ENCODE results near the gene STXBP6. TPM values are rescaled to one million over a fixed set of nuclear protein-coding genes. Genes with fewer than 3 reads are reported as not detected.

Gene STXBP6
- total RNA-seq, 1 donor, result not detected

- H3K4me3 ChIP-seq (ENCODE audit: low read length), result no peak overlapping the region
- no peaks in the 10 kb centered on the region for H3K27me3 ChIP-seq (ENCODE audit: insufficient read depth, low read length)
- H3K9me3 ChIP-seq (ENCODE audit: low read depth, low read length), result no peaks in the 10 kb centered on the region
- H3K4me1 ChIP-seq (ENCODE audit: insufficient read depth, low read length), result no peaks in the 10 kb centered on the region
Measured at GRCh38 chr14:24920265-24921075, 129.5 kb downstream of the STXBP6 start.

GRCh38 chr14:24918822-24919221 lies 131.1 kb downstream of the STXBP6 start:
- Histone ChIP-seq H3K9me3 (ENCODE audit: low read depth, low read length) (no peaks in the 10 kb centered on the region), H3K4me3 (ENCODE audit: low read length) (no peak overlapping the region), H3K4me1 (ENCODE audit: insufficient read depth, low read length) (no peaks in the 10 kb centered on the region), H3K27me3 (ENCODE audit: insufficient read depth, low read length) (no peaks in the 10 kb centered on the region)

- Histone ChIP-seq H3K9me3 (ENCODE audit: low read depth, low read length) (no peaks in the 10 kb centered on the region), H3K4me3 (ENCODE audit: low read length) (no peak overlapping the region), H3K27me3 (ENCODE audit: insufficient read depth, low read length) (no peaks in the 10 kb centered on the region), H3K4me1 (ENCODE audit: insufficient read depth, low read length) (peaks cover 8% of the 10 kb centered on the region)
Measured at GRCh38 chr14:24915958-24916595, 133.9 kb downstream of the STXBP6 start.

- no peaks in the 10 kb centered on the region for H3K9me3 ChIP-seq (ENCODE audit: low read depth, low read length)
- H3K27me3 ChIP-seq (ENCODE audit: insufficient read depth, low read length), result no peaks in the 10 kb centered on the region
- H3K4me3 ChIP-seq (ENCODE audit: low read length), result no peak overlapping the region
- H3K4me1 ChIP-seq (ENCODE audit: insufficient read depth, low read length), result peaks cover 13% of the 10 kb centered on the region
Measured at GRCh38 chr14:24915403-24915921, 134.5 kb downstream of the STXBP6 start.

- Histone ChIP-seq H3K4me1 (ENCODE audit: insufficient read depth, low read length) (peaks cover 14% of the 10 kb centered on the region), H3K27me3 (ENCODE audit: insufficient read depth, low read length) (no peaks in the 10 kb centered on the region), H3K9me3 (ENCODE audit: low read depth, low read length) (no peaks in the 10 kb centered on the region), H3K4me3 (ENCODE audit: low read length) (no peak overlapping the region)
Measured at GRCh38 chr14:24913746-24914145, 136.2 kb downstream of the STXBP6 start.

GRCh38 chr14:24913021-24913420 lies 136.9 kb downstream of the STXBP6 start:
- Histone ChIP-seq H3K4me1 (ENCODE audit: insufficient read depth, low read length) (peaks cover 22% of the 10 kb centered on the region), H3K9me3 (ENCODE audit: low read depth, low read length) (no peaks in the 10 kb centered on the region), H3K27me3 (ENCODE audit: insufficient read depth, low read length) (no peaks in the 10 kb centered on the region), H3K4me3 (ENCODE audit: low read length) (no peak overlapping the region)

GRCh38 chr14:24911324-24912109 lies 138.4 kb downstream of the STXBP6 start:
- Histone ChIP-seq H3K4me3 (ENCODE audit: low read length) (no peak overlapping the region), H3K9me3 (ENCODE audit: low read depth, low read length) (no peaks in the 10 kb centered on the region), H3K4me1 (ENCODE audit: insufficient read depth, low read length) (peaks cover 26% of the 10 kb centered on the region), H3K27me3 (ENCODE audit: insufficient read depth, low read length) (no peaks in the 10 kb centered on the region)

- Histone ChIP-seq H3K9me3 (ENCODE audit: low read depth, low read length) (no peaks in the 10 kb centered on the region), H3K27me3 (ENCODE audit: insufficient read depth, low read length) (no peaks in the 10 kb centered on the region), H3K4me1 (ENCODE audit: insufficient read depth, low read length) (peaks cover 26% of the 10 kb centered on the region), H3K4me3 (ENCODE audit: low read length) (no peak overlapping the region)
Measured at GRCh38 chr14:24910408-24910986, 139.4 kb downstream of the STXBP6 start.

GRCh38 chr14:24909523-24910302 lies 140.2 kb downstream of the STXBP6 start:
- H3K27me3 ChIP-seq (ENCODE audit: insufficient read depth, low read length), result no peaks in the 10 kb centered on the region
- H3K4me1 ChIP-seq (ENCODE audit: insufficient read depth, low read length), result peaks cover 26% of the 10 kb centered on the region
- H3K9me3 ChIP-seq (ENCODE audit: low read depth, low read length), result no peaks in the 10 kb centered on the region
- H3K4me3 ChIP-seq (ENCODE audit: low read length), result no peak overlapping the region

GRCh38 chr14:24908592-24909236 lies 141.2 kb downstream of the STXBP6 start:
- Histone ChIP-seq H3K9me3 (ENCODE audit: low read depth, low read length) (no peaks in the 10 kb centered on the region), H3K27me3 (ENCODE audit: insufficient read depth, low read length) (no peaks in the 10 kb centered on the region), H3K4me1 (ENCODE audit: insufficient read depth, low read length) (peaks cover 26% of the 10 kb centered on the region), H3K4me3 (ENCODE audit: low read length) (no peak overlapping the region)

- Histone ChIP-seq H3K9me3 (ENCODE audit: low read depth, low read length) (no peaks in the 10 kb centered on the region), H3K4me3 (ENCODE audit: low read length) (no peak overlapping the region), H3K27me3 (ENCODE audit: insufficient read depth, low read length) (no peaks in the 10 kb centered on the region), H3K4me1 (ENCODE audit: insufficient read depth, low read length) (peaks cover 13% of the 10 kb centered on the region)
Measured at GRCh38 chr14:24904533-24904932, 145.4 kb downstream of the STXBP6 start.

GRCh38 chr14:24903337-24903736 lies 146.6 kb downstream of the STXBP6 start:
- Histone ChIP-seq H3K27me3 (ENCODE audit: insufficient read depth, low read length) (no peaks in the 10 kb centered on the region), H3K9me3 (ENCODE audit: low read depth, low read length) (no peaks in the 10 kb centered on the region), H3K4me1 (ENCODE audit: insufficient read depth, low read length) (peaks cover 8% of the 10 kb centered on the region), H3K4me3 (ENCODE audit: low read length) (no peak overlapping the region)

GRCh38 chr14:24900269-24901100 lies 149.5 kb downstream of the STXBP6 start:
- Histone ChIP-seq H3K9me3 (ENCODE audit: low read depth, low read length) (no peaks in the 10 kb centered on the region), H3K4me3 (ENCODE audit: low read length) (no peak overlapping the region), H3K27me3 (ENCODE audit: insufficient read depth, low read length) (no peaks in the 10 kb centered on the region), H3K4me1 (ENCODE audit: insufficient read depth, low read length) (no peaks in the 10 kb centered on the region)
